ENCODE results near the gene SLC47A1. TPM values are rescaled to one million over a fixed set of nuclear protein-coding genes. Genes with fewer than 3 reads are reported as not detected.

Gene SLC47A1
- total RNA-seq, 4 donors from 2014 or later = 0.32 to 0.96 TPM; not detected in 2

DNA sequence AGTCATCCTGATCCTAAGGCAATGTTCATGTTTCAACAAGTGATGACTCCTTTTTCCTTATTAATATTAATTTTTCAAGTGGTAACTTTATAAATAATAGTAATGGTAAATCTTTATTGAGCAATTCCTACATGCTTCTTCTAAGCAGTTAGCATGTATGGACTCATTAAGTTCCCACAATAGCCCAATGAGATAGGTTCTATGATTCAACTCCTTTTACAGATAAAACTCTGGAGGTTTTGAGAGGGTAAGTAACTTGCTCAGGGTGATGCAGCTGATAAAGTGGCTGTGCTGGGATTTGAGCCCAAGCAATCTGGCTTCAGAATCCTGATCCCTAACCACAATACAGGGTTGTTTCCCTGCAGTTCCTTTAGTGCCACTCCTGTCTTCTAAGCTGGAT, 25.3 kb downstream of the SLC47A1 start:
- no peak overlapping the region for H3K27ac ChIP-seq
- no peak for DNase-seq
- H3K4me1 ChIP-seq = no peaks in the 10 kb centered on the region
- peaks cover 0 to 4% of the 10 kb centered on the region in 2 donors for H3K9me3 ChIP-seq
- no peak overlapping the region for H3K4me3 ChIP-seq
- no peaks in the 10 kb centered on the region for H3K36me3 ChIP-seq
- no peak for TF ChIP-seq EP300 (IDR thresholded peaks at IDR 0.05; ENCODE audit: low read depth)
- no peak for TF ChIP-seq POLR2AphosphoS5 (IDR thresholded peaks at IDR 0.05)
- no peak for TF ChIP-seq POLR2A (IDR thresholded peaks at IDR 0.05)
- TF ChIP-seq, protein P1, sequence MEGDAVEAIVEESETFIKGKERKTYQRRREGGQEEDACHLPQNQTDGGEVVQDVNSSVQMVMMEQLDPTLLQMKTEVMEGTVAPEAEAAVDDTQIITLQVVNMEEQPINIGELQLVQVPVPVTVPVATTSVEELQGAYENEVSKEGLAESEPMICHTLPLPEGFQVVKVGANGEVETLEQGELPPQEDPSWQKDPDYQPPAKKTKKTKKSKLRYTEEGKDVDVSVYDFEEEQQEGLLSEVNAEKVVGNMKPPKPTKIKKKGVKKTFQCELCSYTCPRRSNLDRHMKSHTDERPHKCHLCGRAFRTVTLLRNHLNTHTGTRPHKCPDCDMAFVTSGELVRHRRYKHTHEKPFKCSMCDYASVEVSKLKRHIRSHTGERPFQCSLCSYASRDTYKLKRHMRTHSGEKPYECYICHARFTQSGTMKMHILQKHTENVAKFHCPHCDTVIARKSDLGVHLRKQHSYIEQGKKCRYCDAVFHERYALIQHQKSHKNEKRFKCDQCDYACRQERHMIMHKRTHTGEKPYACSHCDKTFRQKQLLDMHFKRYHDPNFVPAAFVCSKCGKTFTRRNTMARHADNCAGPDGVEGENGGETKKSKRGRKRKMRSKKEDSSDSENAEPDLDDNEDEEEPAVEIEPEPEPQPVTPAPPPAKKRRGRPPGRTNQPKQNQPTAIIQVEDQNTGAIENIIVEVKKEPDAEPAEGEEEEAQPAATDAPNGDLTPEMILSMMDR (IDR thresholded peaks at IDR 0.05) = no peak
- in situ Hi-C loops (cut with MboI; ENCODE audit: low pct_ligation_motif_present in 1 of 4, low pct_unique_long_range_greater_than_20kb in 1 of 4, low sequenced_read_pairs in 3 of 4) (no loop called here), intact Hi-C loops (cut with DNase I; ENCODE audit: low total_unique reads) (no loop called here)
- H3K27me3 ChIP-seq = no peaks in the 10 kb centered on the region

DNA sequence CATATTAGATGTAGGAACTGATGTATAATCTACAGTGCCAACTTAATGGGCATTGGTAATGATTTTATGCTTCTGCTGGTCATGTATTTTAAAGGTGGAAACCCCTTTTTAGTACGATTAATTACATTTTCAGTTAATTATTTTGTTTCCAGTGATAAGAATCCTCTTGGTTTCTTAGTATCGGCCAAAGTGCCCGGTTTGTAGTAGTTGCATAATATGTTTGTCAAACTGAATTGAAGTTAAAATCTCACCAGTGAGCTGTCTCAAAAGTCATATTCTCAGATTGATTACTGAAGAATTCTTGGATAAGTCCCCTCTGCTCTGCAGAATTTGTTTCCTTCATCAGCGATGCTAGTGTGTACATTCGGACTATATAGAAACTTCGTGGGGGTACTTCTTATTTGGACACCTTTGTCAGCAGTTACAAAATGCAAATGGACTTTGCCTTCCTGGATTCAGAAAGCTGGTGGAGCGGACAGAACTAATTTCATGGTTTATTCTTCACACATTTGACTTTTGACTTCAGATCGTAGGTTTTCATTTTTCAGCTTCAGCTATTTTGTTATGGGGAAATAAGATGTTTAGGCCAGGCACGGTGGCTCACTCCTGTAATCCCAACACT, 28.2 kb downstream of the SLC47A1 start:
- Histone ChIP-seq H3K4me3 (no peak overlapping the region), H3K27me3 (no peaks in the 10 kb centered on the region), H3K9me3 (peaks cover 0 to 4% of the 10 kb centered on the region in 2 donors), H3K27ac (no peak overlapping the region), H3K36me3 (no peaks in the 10 kb centered on the region), H3K4me1 (no peaks in the 10 kb centered on the region)
- in situ Hi-C loops (cut with MboI; ENCODE audit: low pct_ligation_motif_present in 1 of 4, low pct_unique_long_range_greater_than_20kb in 1 of 4, low sequenced_read_pairs in 3 of 4) = no loop called here
- 62 to 71% methylated on average over 8 to 9 of the region's 9 CpGs for WGBS, 2 donors (ENCODE audit: low coverage in 1 of 2)
- TF ChIP-seq EP300 (IDR thresholded peaks at IDR 0.05; ENCODE audit: low read depth) (no peak), POLR2A (IDR thresholded peaks at IDR 0.05) (no peak), POLR2AphosphoS5 (IDR thresholded peaks at IDR 0.05) (no peak)
- TF ChIP-seq, protein P1 (IDR thresholded peaks at IDR 0.05) = no peak
- DNase-seq = no peak
- intact Hi-C loops (cut with DNase I; ENCODE audit: low total_unique reads) = no loop called here

DNA sequence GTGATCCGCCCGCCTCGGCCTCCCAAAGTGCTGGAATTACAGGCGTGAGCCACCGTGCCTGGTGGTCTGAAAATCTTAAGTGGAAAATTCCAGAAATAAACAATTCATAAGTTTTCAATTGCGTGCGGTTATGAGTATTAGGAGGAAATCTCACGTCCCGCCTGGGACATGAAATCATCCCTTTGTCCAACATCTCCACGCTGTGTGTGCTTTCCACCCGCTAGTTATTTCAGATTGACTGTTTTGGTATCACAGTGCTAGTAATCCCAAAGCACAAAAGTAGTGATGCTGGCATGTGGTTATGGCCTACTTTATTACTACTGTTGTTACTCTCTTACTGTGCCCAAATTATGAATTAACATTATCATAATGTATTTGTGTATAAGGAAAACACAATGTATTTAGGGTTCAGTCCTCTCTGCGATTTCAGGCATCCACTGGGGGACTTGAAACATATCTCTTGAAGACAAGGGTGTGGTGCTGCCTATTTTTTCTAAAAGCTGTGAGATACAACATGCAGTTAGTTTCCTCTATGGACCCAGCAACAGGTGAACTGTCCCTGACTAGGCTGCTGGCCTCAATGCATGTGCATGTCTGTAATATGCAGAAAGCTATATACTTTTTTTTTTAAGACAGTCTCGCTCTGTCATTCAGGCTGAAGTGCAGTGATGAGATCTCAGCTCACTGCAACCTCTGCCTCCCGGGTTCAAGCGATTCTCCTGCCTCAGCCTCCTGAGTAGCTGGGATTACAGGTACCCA, 32.3 kb downstream of the SLC47A1 start:
- WGBS, 2 donors (ENCODE audit: low coverage in 1 of 2) = 91 to 99% methylated on average over 10 to 15 of the region's 15 CpGs
- no peak for DNase-seq
- Histone ChIP-seq H3K27me3 (no peaks in the 10 kb centered on the region), H3K9me3 (no peaks in the 10 kb centered on the region), H3K4me1 (peaks cover 8 to 22% (median 9%) of the 10 kb centered on the region in 4 donors), H3K36me3 (no peaks in the 10 kb centered on the region), H3K4me3 (no peak overlapping the region), H3K27ac (no peak overlapping the region)
- in situ Hi-C loops (cut with MboI; ENCODE audit: low pct_ligation_motif_present in 1 of 4, low pct_unique_long_range_greater_than_20kb in 1 of 4, low sequenced_read_pairs in 3 of 4) (no loop called here), intact Hi-C loops (cut with DNase I; ENCODE audit: low total_unique reads) (no loop called here)
- TF ChIP-seq, protein P1 (IDR thresholded peaks at IDR 0.05) = no peak
- TF ChIP-seq POLR2AphosphoS5 (IDR thresholded peaks at IDR 0.05) (no peak), POLR2A (IDR thresholded peaks at IDR 0.05) (no peak), EP300 (IDR thresholded peaks at IDR 0.05; ENCODE audit: low read depth) (no peak)

DNA sequence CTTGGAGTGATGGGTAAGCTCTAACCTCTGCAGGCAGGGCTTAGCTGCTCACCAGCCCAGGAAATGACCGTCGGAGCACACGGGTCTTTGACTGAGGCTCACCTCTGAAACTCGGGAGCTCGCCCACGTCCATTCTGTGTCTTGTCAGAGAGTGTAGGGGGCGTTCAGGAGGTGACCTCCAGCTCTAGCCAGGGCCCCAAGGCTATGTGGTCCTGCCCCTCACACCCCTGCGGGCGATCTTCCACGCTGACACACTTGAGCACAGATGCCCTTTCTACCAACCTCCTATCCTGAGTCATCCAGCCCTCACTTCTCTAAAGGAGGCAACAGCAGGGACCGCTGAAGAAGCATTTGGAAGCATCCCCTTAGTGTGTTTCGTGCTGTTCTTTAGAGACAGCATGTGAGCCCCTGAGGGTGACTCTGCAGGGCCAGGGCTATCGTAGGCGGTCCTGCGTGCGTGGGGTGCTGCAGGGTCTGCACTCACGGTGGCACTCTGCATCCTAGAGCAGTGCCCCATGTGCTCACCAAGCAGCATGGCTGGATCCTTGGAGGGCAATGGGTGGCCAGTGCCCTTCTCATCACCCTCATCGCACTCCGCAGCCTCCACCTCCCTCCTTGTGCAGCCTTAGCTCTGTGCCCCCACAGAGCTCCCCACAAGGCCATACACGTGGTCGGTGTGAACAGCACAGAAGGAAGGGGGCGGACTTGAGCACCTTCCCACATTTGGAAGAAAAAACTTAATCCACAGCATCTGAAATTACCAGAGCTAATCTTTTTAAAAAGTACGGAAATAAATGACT, 33.8 kb downstream of the SLC47A1 start:
- Histone ChIP-seq H3K27ac (no peak overlapping the region), H3K4me1 (peaks cover 8 to 29% (median 12%) of the 10 kb centered on the region in 4 donors), H3K27me3 (no peaks in the 10 kb centered on the region), H3K9me3 (no peaks in the 10 kb centered on the region), H3K36me3 (no peaks in the 10 kb centered on the region), H3K4me3 (no peak overlapping the region)
- WGBS, 2 donors (ENCODE audit: low coverage in 1 of 2) = 68 to 91% methylated on average over 4 to 23 of the region's 23 CpGs
- TF ChIP-seq POLR2AphosphoS5 (IDR thresholded peaks at IDR 0.05) = no peak
- TF ChIP-seq POLR2A (IDR thresholded peaks at IDR 0.05) = no peak
- TF ChIP-seq, protein P1 (IDR thresholded peaks at IDR 0.05) = no peak
- no peak for TF ChIP-seq EP300 (IDR thresholded peaks at IDR 0.05; ENCODE audit: low read depth)
- no peak for DNase-seq
- in situ Hi-C loops (cut with MboI; ENCODE audit: low pct_ligation_motif_present in 1 of 4, low pct_unique_long_range_greater_than_20kb in 1 of 4, low sequenced_read_pairs in 3 of 4) (no loop called here), intact Hi-C loops (cut with DNase I; ENCODE audit: low total_unique reads) (no loop called here)
